Endothelial cell of umbilical vein (primary cell): ENCODE data around the gene FBH1.

Experiments
- CTCF ChIP-seq, 2 donors: IDR thresholded peaks; 1 replicate in 1 of 2; 2 replicates in 1 of 2; pipeline ENCODE4 v1.5.1; 2011; ENCODE audit warnings: low read length in 2 of 2, mild to moderate bottlenecking in 2 of 2, moderate library complexity in 2 of 2, control low read depth in 1 of 2, inconsistent platforms in 1 of 2, low read depth in 1 of 2; ENCODE audit not compliant: insufficient read depth in 1 of 2; ENCODE audit errors: extremely low read depth in 1 of 2
- JUN ChIP-seq: IDR thresholded peaks from 2 replicates; pipeline ENCODE4 v1.6.1; 2011; ENCODE audit warnings: borderline replicate concordance, low read depth; ENCODE audit not compliant: insufficient read length, insufficient read depth

GRCh38 chr10:5960070-5960972 is 70.3 kb downstream of the FBH1 start:
- TF ChIP-seq JUN (no peak), CTCF (IDR thresholded peaks at IDR 0.05; ENCODE audit: extremely low read depth in 1 of 2, insufficient read depth in 1 of 2, low read depth in 1 of 2, low read length in 2 of 2) (no peak)
